Measurements from ENCODE around the gene SERPINH1. TPM values are rescaled to one million over a fixed set of nuclear protein-coding genes. Genes with fewer than 3 reads are reported as not detected.

Gene SERPINH1
- total RNA-seq, 2 experiments from 2014 or later: 3.5 to 4.1 TPM

- Mint-ChIP-seq H3K36me3 (ENCODE audit: low read depth) (peaks cover 16% of the 10 kb centered on the region), H3K4me3 (peak overlapping the region; percentile 99), H3K27ac (peak overlapping the region; percentile 94), H3K27me3 (no peaks in the 10 kb centered on the region), H3K4me1 (ENCODE audit: low read depth) (peaks cover 47% of the 10 kb centered on the region), H3K9me3 (no peaks in the 10 kb centered on the region)
- no peak for TF ChIP-seq CTCF (IDR thresholded peaks at IDR 0.05)
- ChIA-PET CTCF (no interaction called here), POLR2A (interaction anchor here (0.5 to 2.5 kb wide), 12 partner anchors 9 to 420 kb away, joined by 3 to 16 read pairs (median 4); partner anchors contain the start of genes GDPD5 and UVRAG)
- H3K27ac ChIP-seq (ENCODE audit: low read depth in 1 of 2, low read length in 2 of 2): peak overlapping the region; percentile 41 to 79
- peak overlapping the region; percentile 93 for H3K4me3 ChIP-seq (ENCODE audit: low read length)
- H3K27me3 ChIP-seq (ENCODE audit: control insufficient read depth in 1 of 2, insufficient read depth in 2 of 2, low read length in 2 of 2): no peaks in the 10 kb centered on the region
- H3K4me1 ChIP-seq (ENCODE audit: insufficient read depth, low read length): peaks cover 42% of the 10 kb centered on the region
- no peak for DNase-seq
- H3K36me3 ChIP-seq (ENCODE audit: insufficient read depth, low read length): peaks cover 6% of the 10 kb centered on the region
- intact Hi-C loops (cut with DNase I, micrococcal nuclease): no loop called here
- no peaks in the 10 kb centered on the region for H3K9me3 ChIP-seq (ENCODE audit: control insufficient read depth in 1 of 2, insufficient read depth in 1 of 2, low read length in 2 of 2)
- no peak for ATAC-seq (ENCODE audit: poor library complexity)
Measured at GRCh38 chr11:75562836-75563484, 907 bp downstream of the SERPINH1 start.

- H3K9me3 Mint-ChIP-seq: no peaks in the 10 kb centered on the region
- Histone ChIP-seq H3K36me3 (ENCODE audit: insufficient read depth, low read length) (peaks cover 6% of the 10 kb centered on the region), H3K9me3 (ENCODE audit: control insufficient read depth in 1 of 2, insufficient read depth in 1 of 2, low read length in 2 of 2) (no peaks in the 10 kb centered on the region), H3K27me3 (ENCODE audit: control insufficient read depth in 1 of 2, insufficient read depth in 2 of 2, low read length in 2 of 2) (no peaks in the 10 kb centered on the region), H3K4me3 (ENCODE audit: low read length) (peak overlapping the region; percentile 93), H3K4me1 (ENCODE audit: insufficient read depth, low read length) (peaks cover 42% of the 10 kb centered on the region), H3K27ac (ENCODE audit: low read depth in 1 of 2, low read length in 2 of 2) (peak overlapping the region; percentile 41 to 79)
- no peak for TF ChIP-seq CTCF (IDR thresholded peaks at IDR 0.05)
- intact Hi-C loops (cut with DNase I, micrococcal nuclease): no loop called here
- POLR2A ChIA-PET: no interaction called here
- peaks cover 20% of the 10 kb centered on the region for H3K36me3 Mint-ChIP-seq (ENCODE audit: low read depth)
- no peaks in the 10 kb centered on the region for H3K27me3 Mint-ChIP-seq
- H3K27ac Mint-ChIP-seq: peak overlapping the region; percentile 94
- H3K4me1 Mint-ChIP-seq (ENCODE audit: low read depth): peaks cover 47% of the 10 kb centered on the region
- CTCF ChIA-PET: no interaction called here
- ATAC-seq (ENCODE audit: poor library complexity): no peak
- H3K4me3 Mint-ChIP-seq: peak overlapping the region; percentile 99
- no peak for DNase-seq
Measured at GRCh38 chr11:75563501-75563977, 1.5 kb downstream of the SERPINH1 start.

DNA sequence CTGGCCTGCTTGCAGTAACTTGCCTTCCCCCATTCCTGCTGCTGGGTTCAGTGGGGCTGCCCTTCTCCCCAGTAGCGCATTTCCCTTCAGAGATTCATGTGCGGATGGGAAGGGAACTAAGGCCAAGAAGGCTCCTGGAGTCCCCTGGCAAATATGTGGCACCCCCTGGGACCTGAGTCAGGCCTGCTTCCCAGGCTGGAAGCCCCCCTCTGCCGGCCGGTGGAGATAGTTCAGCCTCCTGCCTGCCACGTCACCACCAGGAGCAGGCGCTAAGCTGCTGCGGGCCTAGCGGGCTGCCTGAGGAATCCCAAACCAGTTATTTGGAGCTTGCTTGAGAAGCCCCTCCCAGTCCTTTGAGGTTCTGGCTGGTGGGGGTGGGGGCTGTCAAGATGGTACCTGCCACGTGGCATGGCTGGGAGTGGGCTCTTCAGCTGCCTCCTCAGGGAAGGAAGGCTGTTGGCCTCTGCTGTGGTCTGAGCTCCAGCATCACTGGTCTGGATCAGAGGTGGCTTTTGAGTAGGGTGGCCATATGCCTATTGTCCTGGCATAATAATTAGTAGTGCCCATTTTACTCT is 2.0 kb downstream of the SERPINH1 start:
- CTCF ChIA-PET: no interaction called here
- intact Hi-C loops (cut with DNase I, micrococcal nuclease): no loop called here

More for the DNA sequence above, 2.0 kb downstream of the SERPINH1 start:
- H3K27me3 ChIP-seq (ENCODE audit: control insufficient read depth in 1 of 2, insufficient read depth in 2 of 2, low read length in 2 of 2): no peaks in the 10 kb centered on the region
- H3K4me3 ChIP-seq (ENCODE audit: low read length): no peak overlapping the region
- no peak overlapping the region for H3K27ac ChIP-seq (ENCODE audit: low read depth in 1 of 2, low read length in 2 of 2)
- no peaks in the 10 kb centered on the region for H3K9me3 ChIP-seq (ENCODE audit: control insufficient read depth in 1 of 2, insufficient read depth in 1 of 2, low read length in 2 of 2)
- ATAC-seq (ENCODE audit: poor library complexity) (no peak), DNase-seq (no peak)
- H3K4me1 Mint-ChIP-seq (ENCODE audit: low read depth): peaks cover 47% of the 10 kb centered on the region
- no peak for TF ChIP-seq CTCF (IDR thresholded peaks at IDR 0.05)
- H3K9me3 Mint-ChIP-seq: no peaks in the 10 kb centered on the region
- peaks cover 42% of the 10 kb centered on the region for H3K4me1 ChIP-seq (ENCODE audit: insufficient read depth, low read length)
- H3K4me3 Mint-ChIP-seq: peak overlapping the region; percentile 99
- H3K27me3 Mint-ChIP-seq: no peaks in the 10 kb centered on the region
- peaks cover 10% of the 10 kb centered on the region for H3K36me3 ChIP-seq (ENCODE audit: insufficient read depth, low read length)
- POLR2A ChIA-PET: no interaction called here
- peak overlapping the region; percentile 94 for H3K27ac Mint-ChIP-seq
- H3K36me3 Mint-ChIP-seq (ENCODE audit: low read depth): peaks cover 25% of the 10 kb centered on the region
